SW 1271 (cell line): ENCODE results near the gene CXCL10.
"Not testable (repeated sequence)": the region's sequence is repeated elsewhere in the genome, so short reads cannot be mapped to it uniquely, and the experiment has no call there.

Experiments used
- DNase-seq, 2 experiments: peaks; one replicate each; lab custom pipeline; 2025; lab: John Stamatoyannopoulos, UW

The CXCL10 gene

DNA sequence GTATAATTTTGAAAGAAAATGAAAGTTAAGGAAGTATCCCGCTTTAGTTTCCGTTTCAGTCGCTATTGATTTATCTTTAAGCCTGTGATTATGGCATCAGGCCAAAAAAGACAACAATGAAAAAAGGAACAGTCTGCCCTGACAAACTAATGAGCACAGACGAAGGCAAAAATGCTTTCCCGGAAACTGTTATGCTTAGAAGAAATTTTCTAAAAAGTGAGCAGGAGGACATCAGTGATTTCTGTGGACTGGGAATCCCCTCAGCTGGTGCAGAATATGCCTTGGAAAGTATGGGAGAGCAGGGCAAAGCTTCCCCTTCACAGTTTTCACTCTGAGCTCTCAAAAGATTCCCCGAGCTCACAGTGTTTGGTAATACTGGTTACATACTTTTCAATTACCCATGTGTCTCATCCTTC lies 5.1 kb upstream of the CXCL10 start:
- no peak for DNase-seq

DNA sequence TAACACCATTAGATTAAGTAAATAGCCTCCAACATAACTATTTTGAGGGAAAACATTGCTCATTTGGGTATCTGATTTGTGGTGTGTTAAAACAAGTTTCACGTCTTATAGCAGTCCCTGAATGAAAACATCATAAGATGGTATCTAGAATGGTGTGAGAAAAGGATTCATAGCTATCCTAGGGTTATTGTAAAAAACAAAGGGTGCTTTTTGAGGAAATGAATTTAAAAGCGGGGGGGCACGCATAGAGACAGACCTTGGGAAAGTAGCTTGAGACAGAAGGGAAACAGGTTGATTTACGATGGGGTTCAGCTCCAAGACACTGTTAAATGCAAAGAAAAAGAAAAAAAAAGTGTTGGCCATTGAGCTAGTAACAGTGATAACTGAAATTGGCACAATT lies 768 bp upstream of the CXCL10 start:
- DNase-seq, result no peak

DNA sequence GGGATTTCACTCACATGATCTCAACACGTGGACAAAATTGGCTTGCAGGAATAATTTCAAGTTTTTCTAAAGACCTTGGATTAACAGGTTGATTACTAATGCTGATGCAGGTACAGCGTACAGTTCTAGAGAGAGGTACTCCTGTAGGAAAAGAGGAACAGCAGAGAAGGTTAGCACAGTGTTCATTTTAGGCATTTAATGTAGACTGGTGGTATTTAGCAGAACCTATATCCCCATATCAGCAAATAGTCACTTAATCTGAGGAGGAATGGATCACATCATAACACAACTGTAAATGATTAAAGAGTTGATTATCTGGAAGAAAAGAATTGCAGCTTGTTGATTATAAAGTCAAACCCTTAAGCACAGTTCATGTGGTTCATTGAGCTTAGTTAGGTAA lies 620 bp downstream of the CXCL10 start:
- DNase-seq, result no peak

DNA sequence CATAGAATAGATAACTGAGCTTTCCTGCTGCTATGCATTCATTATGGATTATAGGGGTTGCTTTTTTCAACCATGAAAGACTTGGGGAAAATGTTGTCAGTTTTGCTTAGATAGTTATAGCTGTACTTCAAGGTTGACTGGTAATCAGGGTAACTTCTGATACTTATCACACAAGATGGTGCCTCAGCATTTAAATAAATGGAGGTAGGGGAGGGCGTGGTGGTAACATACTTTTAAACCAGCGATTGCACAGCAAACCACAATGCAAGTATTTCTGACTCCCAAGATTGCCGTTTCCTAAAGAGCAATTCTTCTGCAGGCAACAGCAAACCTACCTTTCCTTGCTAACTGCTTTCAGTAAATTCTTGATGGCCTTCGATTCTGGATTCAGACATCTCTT lies 1.3 kb downstream of the CXCL10 start:
- no peak for DNase-seq

DNA sequence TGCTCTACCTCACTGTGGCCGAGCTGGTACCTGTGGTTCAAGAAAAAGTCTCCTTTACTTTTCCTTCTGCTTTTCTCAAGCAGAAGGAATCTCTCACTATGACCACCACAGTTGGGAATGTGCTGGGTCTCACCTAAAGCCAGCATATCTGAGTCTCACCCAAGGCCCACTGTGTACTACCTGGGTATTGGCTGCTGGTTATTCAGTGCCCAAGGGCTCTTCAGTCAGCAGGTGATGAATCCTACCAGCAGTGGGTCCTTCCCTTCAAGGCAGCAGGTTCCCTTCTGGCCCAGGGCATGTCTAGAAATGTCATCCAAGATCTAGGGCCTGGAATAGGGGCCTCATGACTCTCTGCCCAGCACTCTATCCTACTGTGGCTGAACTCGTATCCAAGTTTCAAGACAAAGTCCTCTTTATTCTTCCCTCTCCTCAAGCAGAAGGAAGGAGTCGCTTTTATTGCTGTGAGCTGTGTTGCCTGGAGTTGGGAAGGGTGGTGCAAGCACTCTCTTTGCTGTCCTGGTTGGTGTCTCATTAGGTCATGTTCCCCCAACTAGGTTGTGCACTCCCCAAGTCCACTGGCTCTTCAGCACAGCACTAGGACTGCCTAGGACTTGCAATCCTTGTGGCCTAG lies 6.1 kb downstream of the CXCL10 start:
- DNase-seq, result no peak

DNA sequence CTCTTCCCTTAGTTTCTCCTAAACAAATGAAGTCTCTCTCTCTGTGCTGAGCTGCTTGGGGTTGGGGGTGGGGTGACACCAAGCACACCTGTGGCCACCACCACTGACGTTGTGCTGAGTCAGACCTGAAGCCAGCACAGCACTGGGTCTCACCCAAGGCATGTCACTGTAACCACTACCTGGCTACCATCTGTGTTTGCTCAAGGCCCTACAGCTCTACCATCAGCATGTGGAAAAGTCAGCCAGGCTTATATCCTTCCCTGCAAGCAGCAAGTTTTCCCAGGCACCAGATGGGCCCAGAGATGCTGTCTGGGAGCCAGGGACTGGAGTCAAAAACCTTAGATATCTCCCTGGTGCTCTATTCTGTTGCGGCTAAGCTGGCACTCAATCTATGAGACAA lies 6.9 kb downstream of the CXCL10 start:
- DNase-seq, result no peak

DNA sequence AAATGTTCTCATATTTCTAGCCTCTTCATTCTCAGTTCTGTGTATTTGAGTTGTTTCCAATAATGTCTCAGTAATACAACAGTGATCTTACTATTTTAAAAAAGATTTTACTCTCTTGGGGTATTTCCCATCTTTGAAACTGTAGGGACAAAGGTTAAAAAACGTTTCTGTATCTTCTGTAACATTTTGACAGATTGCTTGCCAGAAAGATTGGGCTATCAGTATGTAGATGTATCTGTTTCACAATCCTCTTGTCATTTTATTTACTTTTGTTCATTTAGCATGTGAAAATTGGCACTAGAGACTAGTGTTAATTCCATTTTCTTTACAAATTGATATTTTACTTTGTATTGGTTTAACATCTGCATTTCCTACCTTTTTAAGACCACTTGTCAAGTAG lies 9.8 kb downstream of the CXCL10 start:
- DNase-seq, result no peak

DNA sequence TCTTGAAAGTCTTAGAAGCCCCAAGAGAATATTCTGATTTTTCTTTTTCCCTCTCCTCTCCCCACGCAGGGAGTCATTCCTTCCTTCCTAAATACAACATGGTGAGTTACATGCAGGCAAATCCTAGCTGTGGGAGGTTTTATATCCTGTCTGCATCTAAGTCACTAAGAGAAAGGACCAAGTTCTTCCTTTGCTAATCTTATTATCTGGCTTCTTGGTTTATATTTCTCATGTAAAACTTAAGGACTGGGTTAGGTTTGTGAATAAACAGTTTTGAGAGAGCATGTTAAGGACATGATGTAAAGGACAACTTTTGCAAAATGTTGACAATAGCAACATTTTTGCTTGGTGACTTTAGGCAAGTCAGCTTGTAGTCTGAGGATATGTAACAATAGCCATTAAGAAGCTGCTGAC lies 10.9 kb downstream of the CXCL10 start:
- DNase-seq, result no peak

DNA sequence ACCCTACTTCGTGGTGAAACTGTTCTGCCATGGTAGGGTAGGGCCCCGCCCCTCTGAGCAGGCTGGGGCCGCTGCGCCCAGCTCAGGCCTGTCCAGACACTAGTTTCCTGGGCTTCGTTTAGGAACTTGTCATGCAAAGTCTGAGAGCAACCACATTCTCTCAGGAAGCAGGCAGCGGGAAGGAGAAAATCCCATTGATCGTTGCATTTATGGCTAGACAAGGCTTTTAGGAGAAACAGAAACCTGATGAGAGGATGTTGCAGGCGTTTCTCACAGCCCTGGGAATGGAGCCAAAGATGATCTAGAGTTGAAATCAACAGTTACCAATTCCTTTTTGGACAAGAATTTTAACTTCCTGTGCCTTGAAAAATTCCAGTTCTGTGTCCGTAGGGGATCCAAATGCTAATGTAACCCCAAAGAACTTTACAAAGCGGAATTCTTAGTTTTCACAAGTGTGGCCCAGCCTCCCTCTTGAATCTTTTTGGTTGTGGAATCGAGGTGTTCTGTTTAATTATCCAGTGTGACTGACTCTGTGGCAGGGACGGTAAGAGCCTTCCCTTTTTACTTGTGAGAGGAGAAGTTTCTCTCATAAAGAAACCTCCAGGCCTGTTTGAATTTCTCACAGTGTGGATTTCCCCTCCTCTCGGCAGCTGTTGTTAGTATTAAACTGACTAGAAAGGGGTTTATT lies 11.5 kb downstream of the CXCL10 start:
- no peak for DNase-seq

DNA sequence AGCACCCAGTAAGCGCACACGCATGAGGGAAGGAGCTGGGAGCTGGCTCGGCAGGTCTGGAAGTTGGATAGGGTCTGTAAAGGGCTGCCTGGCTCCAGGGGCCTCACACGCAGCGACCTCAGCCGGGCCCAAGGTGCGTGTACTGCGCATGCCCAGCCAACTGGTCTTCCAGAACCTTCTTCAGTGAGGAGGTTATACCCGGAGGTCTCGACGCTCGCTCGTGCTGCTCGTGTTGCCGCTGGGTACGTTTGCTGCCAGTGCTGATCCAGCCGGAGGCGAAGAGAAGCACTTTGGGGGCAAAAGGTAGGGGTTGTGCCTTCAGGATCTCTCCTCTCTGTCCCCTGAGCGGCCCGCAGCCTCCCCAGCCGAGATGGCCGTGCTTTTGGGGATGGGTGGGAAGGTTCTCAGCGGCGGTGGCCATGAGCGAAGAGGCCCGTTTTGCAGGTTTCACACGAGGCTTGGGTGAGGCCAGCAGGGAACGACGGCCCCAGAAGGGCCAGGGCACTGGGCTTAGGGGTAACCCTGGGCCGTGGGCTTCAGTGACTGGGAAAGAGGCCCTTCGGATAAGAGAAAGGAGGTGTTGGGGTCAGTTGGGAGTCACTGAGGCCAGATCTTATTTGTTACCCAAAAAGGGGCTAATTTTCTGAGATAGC lies 12.2 kb downstream of the CXCL10 start:
- no peak for DNase-seq

DNA sequence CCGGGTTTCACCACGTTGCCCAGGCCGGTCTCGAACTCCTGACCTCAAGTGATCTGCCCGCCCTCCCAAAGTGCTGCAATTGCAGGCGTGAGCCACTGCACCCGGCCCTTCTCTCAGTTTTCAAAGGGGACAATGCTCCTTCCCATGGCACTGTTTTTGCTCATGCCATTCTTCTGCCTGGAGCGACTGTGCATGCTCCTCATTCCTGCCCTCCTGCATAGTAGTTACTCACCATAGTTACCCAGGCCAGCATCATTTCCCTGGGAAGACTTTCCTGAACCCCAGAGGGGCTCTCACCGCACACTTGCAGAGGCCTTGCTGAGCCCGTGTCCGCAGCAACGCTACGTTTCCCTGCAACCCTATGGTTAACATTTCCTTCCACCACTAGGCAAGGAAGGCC lies 12.7 kb downstream of the CXCL10 start:
- no peak for DNase-seq

DNA sequence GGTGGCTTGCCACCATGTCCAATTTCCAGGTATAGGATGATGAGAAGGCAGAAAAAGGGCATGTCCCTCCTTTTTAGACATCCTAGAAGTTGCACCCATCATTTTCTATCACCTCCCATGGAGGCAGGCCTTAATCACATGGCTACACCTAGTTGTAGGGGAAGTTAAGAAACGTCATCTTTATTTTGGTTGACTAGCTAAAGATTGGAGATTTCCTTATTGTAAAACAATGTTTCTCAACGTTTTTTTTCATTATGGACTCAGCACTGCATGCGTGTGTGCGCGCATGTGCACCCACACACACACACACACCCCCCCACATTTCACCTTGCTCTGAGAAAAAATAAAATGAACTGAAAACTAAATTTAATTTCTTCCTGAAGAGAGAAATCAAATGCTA lies 14.0 kb downstream of the CXCL10 start:
- no peak for DNase-seq

DNA sequence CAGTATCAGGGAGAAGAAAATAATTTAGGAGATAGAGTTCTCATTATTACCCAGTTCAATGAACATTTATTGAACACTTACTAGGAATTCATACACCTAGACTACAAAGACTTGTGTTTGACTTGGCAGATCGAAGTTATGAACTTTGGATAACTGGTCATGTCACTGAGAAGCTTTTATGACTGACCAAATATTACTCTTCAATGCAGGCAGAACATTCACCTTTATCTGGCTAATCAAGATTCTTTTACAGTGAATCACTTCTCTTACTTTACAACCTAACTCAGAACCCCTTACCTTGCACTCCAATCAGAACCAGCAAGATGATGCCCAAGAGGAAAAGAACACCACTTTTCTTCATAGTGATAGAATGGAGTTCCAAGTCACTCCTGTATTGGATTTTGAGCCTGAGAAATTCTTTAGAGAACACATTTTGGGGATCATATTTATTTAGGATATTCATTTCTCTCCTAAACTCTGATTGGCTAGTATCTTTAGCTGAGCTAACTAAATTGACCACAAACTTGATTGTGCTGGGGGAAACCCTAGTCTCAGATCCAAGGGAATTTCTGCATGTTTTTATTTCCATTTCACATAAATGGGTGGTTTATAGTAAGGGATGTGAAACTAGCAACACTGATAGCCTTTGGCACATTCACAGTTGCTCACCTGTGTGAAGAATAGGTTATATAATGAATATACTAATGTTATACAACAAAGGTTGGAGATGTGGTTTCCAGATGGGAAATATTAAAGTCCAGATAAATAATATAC lies 16.0 kb downstream of the CXCL10 start, which contains the start of gene CXCL9:
Gene CXCL9 (minus strand): TSS at position 421 of the 774 bp plus-strand sequence. CDS start 60 bp downstream, at position 361.
- DNase-seq, result no peak

DNA sequence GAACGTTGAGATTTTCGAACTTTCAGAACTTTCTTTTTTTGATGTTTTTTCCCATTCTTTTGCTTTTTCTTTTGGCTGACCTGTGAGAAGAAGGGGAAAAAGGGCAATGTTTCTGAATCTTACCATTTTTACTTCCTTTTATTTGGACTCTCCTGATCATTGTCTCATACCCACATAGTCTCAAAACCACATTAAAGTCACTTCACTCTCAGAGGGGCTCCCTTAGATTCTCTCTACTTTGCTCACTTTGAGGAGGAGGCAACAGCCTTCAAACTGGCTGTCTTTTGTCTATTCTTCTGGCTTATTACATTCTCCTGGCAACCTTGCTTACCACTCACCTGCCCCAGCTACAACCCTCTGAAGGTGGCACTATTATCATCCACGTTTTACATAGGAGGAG lies 19.7 kb downstream of the CXCL10 start:
- no peak for DNase-seq

DNA sequence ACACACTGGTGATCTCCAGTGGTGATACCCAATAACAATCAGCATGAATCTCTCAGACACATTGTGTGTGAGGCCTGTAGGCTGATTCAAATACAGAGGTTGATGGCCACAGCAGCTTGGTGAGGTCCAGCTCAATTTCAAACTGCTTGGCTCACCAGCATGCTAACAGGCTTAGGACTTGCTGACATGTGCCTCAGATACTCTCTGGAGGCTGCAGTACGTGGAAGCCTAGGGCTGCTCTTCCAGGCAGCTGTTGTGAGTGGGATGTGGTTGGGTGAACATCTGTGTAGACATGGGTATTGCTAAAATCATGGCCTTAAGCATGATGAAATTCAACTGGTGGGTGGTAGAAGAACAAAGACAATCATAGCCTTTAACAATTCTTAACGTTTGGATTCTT lies 20.3 kb downstream of the CXCL10 start:
- no peak for DNase-seq

DNA sequence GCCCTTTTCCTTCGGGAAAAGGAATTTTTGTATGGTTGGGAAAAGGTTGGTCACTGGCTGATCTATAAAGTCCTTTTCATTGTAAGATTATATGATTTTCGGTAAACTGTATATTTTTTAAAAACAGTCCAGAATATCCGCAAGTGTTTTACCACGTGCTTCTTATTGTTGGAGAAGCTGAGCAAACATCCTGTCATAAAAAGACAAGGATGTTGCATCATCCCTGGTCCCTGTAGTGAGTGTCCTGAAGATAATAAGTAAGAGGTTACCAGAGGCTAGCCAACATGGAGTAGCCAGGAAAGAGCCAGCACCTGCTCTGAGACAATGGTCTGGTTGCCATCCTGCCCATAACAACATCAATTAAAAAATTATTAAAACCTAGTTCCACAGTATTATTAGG lies 21.1 kb downstream of the CXCL10 start:
- no peak for DNase-seq

DNA sequence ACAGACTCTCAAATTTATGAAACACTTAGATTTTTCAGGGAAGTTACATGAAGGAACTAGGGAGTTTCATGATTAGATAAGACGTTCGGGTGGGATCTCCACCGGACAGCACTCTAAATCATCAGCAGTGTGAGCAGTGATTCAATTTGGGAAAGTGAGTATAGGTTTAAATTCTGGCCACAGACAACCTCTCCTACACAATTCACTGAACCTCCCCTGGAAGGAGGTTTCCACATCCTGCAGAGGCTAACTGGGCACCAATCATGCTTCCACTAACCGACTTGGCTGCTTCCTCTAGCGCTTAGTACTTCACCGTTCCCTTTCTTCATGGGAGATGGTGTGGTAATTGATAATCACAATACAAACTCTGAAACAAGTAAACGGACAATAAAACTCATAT lies 21.6 kb downstream of the CXCL10 start:
- no peak for DNase-seq

DNA sequence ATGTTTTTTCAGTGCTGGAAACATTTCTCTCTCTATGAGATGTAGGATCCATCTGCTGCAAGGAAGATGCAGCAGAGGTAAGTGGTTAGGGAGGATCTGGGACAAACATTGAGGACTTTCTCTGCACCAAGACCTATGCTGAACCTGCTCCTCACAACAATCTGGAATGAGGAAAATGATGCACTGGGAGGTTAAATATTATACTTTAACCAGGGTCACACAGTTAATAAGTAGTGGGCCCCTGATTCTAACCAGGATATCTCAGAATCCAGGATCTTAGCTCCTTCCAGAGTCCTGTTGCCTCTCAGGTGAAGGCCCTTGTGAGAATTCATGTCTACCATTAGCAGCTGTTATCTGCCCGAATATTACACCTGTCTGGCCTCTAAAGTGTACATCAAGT lies 23.0 kb downstream of the CXCL10 start:
- DNase-seq, result no peak

DNA sequence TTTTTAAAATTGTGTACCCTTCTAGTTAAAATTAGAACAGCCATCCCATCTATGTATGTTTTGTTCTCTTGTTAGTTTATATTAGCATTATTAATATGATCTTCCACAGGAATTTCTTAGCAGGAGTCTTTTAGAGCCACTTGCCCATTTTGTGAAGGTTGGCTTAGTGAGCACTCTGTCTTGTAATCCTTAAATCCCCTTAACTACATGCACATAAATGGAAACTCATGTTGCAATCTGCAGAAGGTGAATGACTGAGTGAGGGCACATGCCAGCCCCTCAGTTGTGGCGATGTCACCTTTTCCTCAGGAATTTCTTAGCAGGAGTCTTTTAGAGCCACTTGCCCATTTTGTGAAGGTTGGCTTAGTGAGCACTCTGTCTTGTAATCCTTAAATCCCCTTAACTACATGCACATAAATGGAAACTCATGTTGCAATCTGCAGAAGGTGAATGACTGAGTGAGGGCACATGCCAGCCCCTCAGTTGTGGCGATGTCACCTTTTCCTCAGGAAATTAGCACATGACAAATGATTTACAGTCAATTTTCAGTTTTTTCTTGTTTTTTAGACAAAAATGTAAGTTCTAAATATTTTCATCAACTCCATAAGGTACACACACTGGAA lies 24.7 kb downstream of the CXCL10 start:
- not testable (repeated sequence) for DNase-seq

DNA sequence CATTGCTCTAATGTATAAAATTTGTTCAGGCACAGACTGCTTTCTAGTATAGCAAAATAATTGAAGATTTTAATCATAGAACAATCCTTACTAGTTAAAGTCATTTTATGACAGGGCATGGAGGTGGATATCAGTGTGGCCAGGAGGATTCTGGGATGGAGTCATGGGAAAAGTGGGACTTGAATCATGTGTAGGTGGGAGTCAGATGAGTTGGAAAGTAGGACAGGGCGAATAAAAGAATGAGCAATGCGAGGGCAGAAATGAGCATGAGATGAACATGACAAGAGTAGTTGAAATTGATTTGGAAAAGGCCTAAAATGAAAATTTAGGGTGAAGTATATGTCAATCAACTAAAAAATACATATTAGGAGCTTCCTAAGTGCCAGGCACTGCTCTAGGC lies 25.4 kb downstream of the CXCL10 start:
- DNase-seq, result no peak

DNA sequence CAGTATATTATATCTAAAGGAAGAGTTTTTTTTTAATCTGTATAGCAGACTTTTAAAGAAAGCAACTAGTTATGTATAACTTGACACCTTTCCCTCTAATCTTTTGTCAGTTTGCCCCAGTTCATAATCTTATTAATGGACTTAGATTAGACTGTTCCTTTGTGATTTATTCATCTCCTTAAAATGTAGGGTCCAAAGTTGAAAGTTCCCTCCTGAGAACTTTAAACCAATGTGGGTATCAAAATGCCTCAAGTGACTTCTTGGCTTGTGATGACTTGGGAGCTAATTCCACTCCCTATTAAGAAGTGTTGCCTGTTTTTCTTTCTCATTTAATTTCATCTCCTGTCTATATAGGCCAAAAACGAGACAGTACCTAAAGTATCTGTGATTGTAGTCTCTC lies 26.2 kb downstream of the CXCL10 start:
- no peak for DNase-seq

DNA sequence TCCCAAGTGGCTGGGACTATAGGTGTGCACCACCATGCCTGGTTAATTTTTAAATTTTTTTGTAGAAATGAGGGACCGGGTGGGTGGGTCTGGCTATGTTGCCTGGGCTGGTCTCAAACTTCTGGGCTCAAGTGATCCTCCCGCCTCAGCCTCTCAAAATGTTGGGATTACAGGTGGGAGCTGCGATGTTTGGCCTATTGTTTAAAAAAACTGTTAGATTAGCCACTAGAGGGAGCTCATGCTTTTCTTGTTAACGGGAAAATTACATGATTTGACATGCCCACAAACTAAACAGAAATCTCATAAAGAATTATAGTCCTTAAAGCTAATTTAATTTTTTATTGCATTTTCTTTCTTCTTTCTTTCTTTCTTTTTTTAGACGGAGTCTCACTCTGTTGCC lies 27.6 kb downstream of the CXCL10 start:
- DNase-seq, result peak; percentile 1 to 28
